Neural cell (in vitro differentiated cells): Measurements from ENCODE around the gene PEAR1. TPM values are rescaled to one million over a fixed set of nuclear protein-coding genes. Genes with fewer than 3 reads are reported as not detected.

ENCODE experiments used
- H2AFZ ChIP-seq: fragments of 200-600, 300-800 bp; sonication (generic), shearing (Covaris generic); 2 replicates; pipeline ENCODE4 v1.6.0; 2014; ENCODE audit warnings: low read depth, mild to moderate bottlenecking, antibody characterized with exemption, low read length, moderate library complexity
- H3F3A ChIP-seq: fragments of 200-600 bp; shearing (Covaris generic); 2 replicates; pipeline ENCODE4 v1.6.1; 2016; ENCODE audit warnings: mild to moderate bottlenecking, moderate library complexity, mixed read lengths, antibody characterized with exemption, low read length; ENCODE audit not compliant: insufficient read depth, poor library complexity, severe bottlenecking
- H3K27ac ChIP-seq: fragments of 200-600, 300-800 bp; sonication (generic), shearing (Covaris generic); 2 replicates; pipeline ENCODE4 v1.5.1; 2014; ENCODE audit warnings: mild to moderate bottlenecking, low read length, moderate library complexity
- H3K27me3 ChIP-seq: fragments of 300-800, 200-600 bp; sonication (generic), shearing (Covaris generic); 2 replicates; pipeline ENCODE4 v1.6.0; 2014; ENCODE audit warnings: mild to moderate bottlenecking, low read depth, low read length, moderate library complexity; ENCODE audit not compliant: insufficient read depth
- H3K36me3 ChIP-seq: fragments of 300-800, 200-600 bp; sonication (generic), shearing (Covaris generic); 2 replicates; pipeline ENCODE4 v1.5.1; 2014; ENCODE audit warnings: mild to moderate bottlenecking, antibody characterized with exemption, low read length, moderate library complexity; ENCODE audit not compliant: insufficient read depth
- H3K4me2 ChIP-seq: fragments of 300-800, 200-600 bp; sonication (generic), shearing (Covaris generic); 2 replicates; pipeline ENCODE4 v1.6.0; 2014; ENCODE audit warnings: mild to moderate bottlenecking, low read length
- H3K4me3 ChIP-seq: fragments of 300-800, 200-600 bp; sonication (generic), shearing (Covaris generic); 2 replicates; pipeline ENCODE4 v1.5.1; 2014; ENCODE audit warnings: mild to moderate bottlenecking, low read length, moderate library complexity
- H3K79me2 ChIP-seq: fragments of 200-600 bp; shearing (Covaris generic); replicated peaks from 2 replicates; pipeline ENCODE4 v1.6.0; 2014; ENCODE audit warnings: mild to moderate bottlenecking, low read length, moderate library complexity; ENCODE audit not compliant: insufficient read depth
- H3K9ac ChIP-seq: fragments of 300-800, 200-600 bp; sonication (generic), shearing (Covaris generic); 2 replicates; pipeline ENCODE4 v1.6.1; 2016; ENCODE audit warnings: mild to moderate bottlenecking, low read length, mixed read lengths
- H3K9me2 ChIP-seq: fragments of 200-600 bp; shearing (Covaris generic); 2 replicates; pipeline ENCODE4 v1.6.1; 2016; ENCODE audit warnings: mild to moderate bottlenecking, low read length, mixed read lengths; ENCODE audit not compliant: insufficient read depth
- H3K9me3 ChIP-seq: fragments of 200-600, 300-800 bp; sonication (generic), shearing (Covaris generic); 2 replicates; pipeline ENCODE4 v1.6.1; 2016; ENCODE audit warnings: mild to moderate bottlenecking, mixed run types, low read length, moderate library complexity, mixed read lengths
- H4K20me1 ChIP-seq: fragments of 200-600 bp; shearing (Covaris generic); 2 replicates; pipeline ENCODE4 v1.6.1; 2016; ENCODE audit warnings: mild to moderate bottlenecking, mixed run types; ENCODE audit not compliant: insufficient read depth
- CTCF ChIP-seq: fragments of 450-650 bp; IDR thresholded peaks from 2 replicates; pipeline ENCODE4 v1.5.1; 2014; ENCODE audit warnings: antibody characterized with exemption, mild to moderate bottlenecking, moderate library complexity; ENCODE audit not compliant: poor library complexity, severe bottlenecking
- EP300 ChIP-seq: fragments of 450-650 bp; conservative IDR thresholded peaks from 2 replicates; pipeline ENCODE4 v1.6.1; 2014; ENCODE audit warnings: antibody characterized with exemption, mild to moderate bottlenecking, moderate library complexity; ENCODE audit not compliant: poor library complexity, severe bottlenecking
- EZH2 ChIP-seq: fragments of 200-600, 300-800 bp; shearing (Covaris generic), sonication (generic); IDR thresholded peaks from 2 replicates; pipeline ENCODE4 v1.6.1; 2014; ENCODE audit warnings: antibody characterized with exemption, low read length, borderline replicate concordance, mild to moderate bottlenecking; ENCODE audit not compliant: insufficient read depth, poor library complexity, severe bottlenecking
- MXI1 ChIP-seq: fragments of 450-650 bp; conservative IDR thresholded peaks from 2 replicates; pipeline ENCODE4 v1.6.1; 2014; ENCODE audit warnings: antibody characterized with exemption, mild to moderate bottlenecking; ENCODE audit not compliant: poor library complexity, severe bottlenecking
- POLR2AphosphoS5 ChIP-seq: IDR thresholded peaks from 2 replicates; pipeline ENCODE4 v1.6.1; 2012
- RAD21 ChIP-seq: fragments of 450-650 bp; conservative IDR thresholded peaks from 2 replicates; pipeline ENCODE4 v1.6.1; 2014; ENCODE audit warnings: antibody characterized with exemption, mild to moderate bottlenecking, moderate library complexity
- REST ChIP-seq: IDR thresholded peaks from 2 replicates; pipeline ENCODE4 v1.6.1; 2012; ENCODE audit warnings: borderline replicate concordance
- SMC3 ChIP-seq: fragments of 450-650 bp; conservative IDR thresholded peaks from 2 replicates; pipeline ENCODE4 v1.6.1; 2014; ENCODE audit warnings: antibody characterized with exemption, mild to moderate bottlenecking, moderate library complexity; ENCODE audit not compliant: poor library complexity
- TAF1 ChIP-seq: IDR thresholded peaks from 2 replicates; pipeline ENCODE4 v1.6.1; 2012; ENCODE audit warnings: low read depth
- polyA plus RNA-seq: library from polyadenylated mRNA; depleted of rRNA; stranded (reverse); fragments of >200 nt; gene quantifications from 2 replicates; pipeline ENCODE4 v1.2.3, GENCODE V29; 2014

Gene PEAR1
- polyA plus RNA-seq, 1 donor from 2014 or later: not detected

- Histone ChIP-seq H3K27ac (no peak overlapping the region), H3F3A (no peaks in the 10 kb centered on the region), H3K4me3 (no peak overlapping the region), H2AFZ (no peak overlapping the region), H4K20me1 (no peaks in the 10 kb centered on the region), H3K9me2 (no peaks in the 10 kb centered on the region), H3K9me3 (no peaks in the 10 kb centered on the region), H3K9ac (no peak overlapping the region), H3K36me3 (no peaks in the 10 kb centered on the region), H3K79me2 (no peaks in the 10 kb centered on the region), H3K27me3 (peaks cover 70% of the 10 kb centered on the region), H3K4me2 (no peak overlapping the region)
- TF ChIP-seq MXI1 (no peak), RAD21 (no peak), POLR2AphosphoS5 (no peak), SMC3 (no peak), CTCF (no peak), TAF1 (no peak), EZH2 (no peak), REST (no peak), EP300 (no peak)
Observed at GRCh38 chr1:156846643-156847042, 46.9 kb upstream of the PEAR1 start.

- H3K9me3 ChIP-seq: no peaks in the 10 kb centered on the region
- no peak overlapping the region for H3K27ac ChIP-seq
- no peak overlapping the region for H3K4me2 ChIP-seq
- no peaks in the 10 kb centered on the region for H3F3A ChIP-seq
- no peak overlapping the region for H3K9ac ChIP-seq
- TF ChIP-seq MXI1: no peak
- TF ChIP-seq CTCF: no peak
- TF ChIP-seq REST: no peak
- no peak for TF ChIP-seq RAD21
- TF ChIP-seq SMC3: no peak
- TF ChIP-seq EZH2: no peak
- TF ChIP-seq POLR2AphosphoS5: no peak
- no peak for TF ChIP-seq TAF1
- TF ChIP-seq EP300: no peak
- H3K9me2 ChIP-seq: no peaks in the 10 kb centered on the region
- no peaks in the 10 kb centered on the region for H4K20me1 ChIP-seq
- H3K79me2 ChIP-seq: no peaks in the 10 kb centered on the region
- H3K27me3 ChIP-seq: peaks cover 70% of the 10 kb centered on the region
- H2AFZ ChIP-seq: no peak overlapping the region
- H3K36me3 ChIP-seq: no peaks in the 10 kb centered on the region
- no peak overlapping the region for H3K4me3 ChIP-seq
Observed at GRCh38 chr1:156847591-156848460, 45.7 kb upstream of the PEAR1 start.
